ENCODE data around the gene CST1.
"Not testable (repeated sequence)": the region's sequence is repeated elsewhere in the genome, so short reads cannot be mapped to it uniquely, and the experiment has no call there.

CST1 gene, protein sequence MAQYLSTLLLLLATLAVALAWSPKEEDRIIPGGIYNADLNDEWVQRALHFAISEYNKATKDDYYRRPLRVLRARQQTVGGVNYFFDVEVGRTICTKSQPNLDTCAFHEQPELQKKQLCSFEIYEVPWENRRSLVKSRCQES

GRCh38 chr20:23750786-23751185, at the start of gene CST1:
TSS of gene CST1 (minus strand) at chr20:23750935. CDS start at chr20:23750866, 69 bp downstream.
- H3K27me3 ChIP-seq (ENCODE audit: control insufficient read depth in 2 of 2, insufficient read depth in 2 of 2, low read length in 2 of 2); H3K9ac ChIP-seq (ENCODE audit: low read depth in 1 of 2, low read length in 2 of 2); H3K4me3 ChIP-seq (ENCODE audit: low read length in 2 of 2); H3K9me3 ChIP-seq (ENCODE audit: control insufficient read depth in 2 of 2, low read length in 2 of 2); H3K27ac ChIP-seq (ENCODE audit: low read depth in 2 of 2, low read length in 2 of 2); H3K4me1 ChIP-seq (ENCODE audit: control insufficient read depth in 2 of 2, insufficient read depth in 2 of 2, low read length in 2 of 2); H3K36me3 ChIP-seq (ENCODE audit: control insufficient read depth in 2 of 2, insufficient read depth in 2 of 2, low read length in 2 of 2): not testable (repeated sequence)

GRCh38 chr20:23799216-23799847, 48.6 kb upstream of the CST1 start:
- not testable (repeated sequence) for H3K4me1 ChIP-seq (ENCODE audit: control insufficient read depth in 2 of 2, insufficient read depth in 2 of 2, low read length in 2 of 2); H3K4me3 ChIP-seq (ENCODE audit: low read length in 2 of 2); H3K9ac ChIP-seq (ENCODE audit: low read depth in 1 of 2, low read length in 2 of 2); H3K36me3 ChIP-seq (ENCODE audit: control insufficient read depth in 2 of 2, insufficient read depth in 2 of 2, low read length in 2 of 2); H3K27me3 ChIP-seq (ENCODE audit: control insufficient read depth in 2 of 2, insufficient read depth in 2 of 2, low read length in 2 of 2); H3K9me3 ChIP-seq (ENCODE audit: control insufficient read depth in 2 of 2, low read length in 2 of 2); H3K27ac ChIP-seq (ENCODE audit: low read depth in 2 of 2, low read length in 2 of 2)

- no peak overlapping the region for H3K9ac ChIP-seq (ENCODE audit: low read depth in 1 of 2, low read length in 2 of 2)
- no peaks in the 10 kb centered on the region for H3K4me1 ChIP-seq (ENCODE audit: control insufficient read depth in 2 of 2, insufficient read depth in 2 of 2, low read length in 2 of 2)
- H3K27me3 ChIP-seq (ENCODE audit: control insufficient read depth in 2 of 2, insufficient read depth in 2 of 2, low read length in 2 of 2): no peaks in the 10 kb centered on the region
- H3K36me3 ChIP-seq (ENCODE audit: control insufficient read depth in 2 of 2, insufficient read depth in 2 of 2, low read length in 2 of 2): no peaks in the 10 kb centered on the region
- H3K27ac ChIP-seq (ENCODE audit: low read depth in 2 of 2, low read length in 2 of 2): no peak overlapping the region
- H3K9me3 ChIP-seq (ENCODE audit: control insufficient read depth in 2 of 2, low read length in 2 of 2): no peaks in the 10 kb centered on the region
- no peak overlapping the region for H3K4me3 ChIP-seq (ENCODE audit: low read length in 2 of 2)
These were observed 44.8 kb upstream of the CST1 start for GRCh38 chr20:23795526-23795925.

GRCh38 chr20:23794841-23795240, 44.1 kb upstream of the CST1 start:
- no peaks in the 10 kb centered on the region for H3K27me3 ChIP-seq (ENCODE audit: control insufficient read depth in 2 of 2, insufficient read depth in 2 of 2, low read length in 2 of 2)
- H3K4me1 ChIP-seq (ENCODE audit: control insufficient read depth in 2 of 2, insufficient read depth in 2 of 2, low read length in 2 of 2): no peaks in the 10 kb centered on the region
- no peak overlapping the region for H3K9ac ChIP-seq (ENCODE audit: low read depth in 1 of 2, low read length in 2 of 2)
- no peak overlapping the region for H3K27ac ChIP-seq (ENCODE audit: low read depth in 2 of 2, low read length in 2 of 2)
- no peaks in the 10 kb centered on the region for H3K9me3 ChIP-seq (ENCODE audit: control insufficient read depth in 2 of 2, low read length in 2 of 2)
- no peak overlapping the region for H3K4me3 ChIP-seq (ENCODE audit: low read length in 2 of 2)
- H3K36me3 ChIP-seq (ENCODE audit: control insufficient read depth in 2 of 2, insufficient read depth in 2 of 2, low read length in 2 of 2): no peaks in the 10 kb centered on the region

DNA sequence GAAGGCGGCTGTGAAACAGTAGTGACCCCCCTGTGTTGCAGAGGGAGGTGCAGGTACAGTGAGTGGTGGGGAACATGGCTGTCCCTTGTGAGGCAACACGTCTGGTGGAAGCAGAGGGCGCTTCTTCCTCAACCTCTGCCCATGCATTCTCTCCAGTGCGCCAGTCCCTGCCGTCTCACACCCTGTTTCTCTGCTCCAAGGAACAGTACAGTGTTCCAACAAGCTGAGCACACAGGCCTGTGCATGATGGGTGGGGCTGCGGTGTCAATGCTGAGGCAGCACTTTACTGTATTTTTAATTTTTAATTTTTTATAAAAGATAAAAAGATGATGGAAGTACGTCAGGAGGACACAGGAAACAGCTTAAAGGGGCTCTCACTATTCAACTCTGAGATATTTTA, 43.3 kb upstream of the CST1 start:
- Histone ChIP-seq H3K9ac (ENCODE audit: low read depth in 1 of 2, low read length in 2 of 2) (no peak overlapping the region), H3K4me3 (ENCODE audit: low read length in 2 of 2) (no peak overlapping the region), H3K4me1 (ENCODE audit: control insufficient read depth in 2 of 2, insufficient read depth in 2 of 2, low read length in 2 of 2) (no peaks in the 10 kb centered on the region), H3K27me3 (ENCODE audit: control insufficient read depth in 2 of 2, insufficient read depth in 2 of 2, low read length in 2 of 2) (no peaks in the 10 kb centered on the region), H3K9me3 (ENCODE audit: control insufficient read depth in 2 of 2, low read length in 2 of 2) (no peaks in the 10 kb centered on the region), H3K36me3 (ENCODE audit: control insufficient read depth in 2 of 2, insufficient read depth in 2 of 2, low read length in 2 of 2) (no peaks in the 10 kb centered on the region), H3K27ac (ENCODE audit: low read depth in 2 of 2, low read length in 2 of 2) (no peak overlapping the region)

- Histone ChIP-seq H3K9ac (ENCODE audit: low read depth in 1 of 2, low read length in 2 of 2) (no peak overlapping the region), H3K4me1 (ENCODE audit: control insufficient read depth in 2 of 2, insufficient read depth in 2 of 2, low read length in 2 of 2) (no peaks in the 10 kb centered on the region), H3K9me3 (ENCODE audit: control insufficient read depth in 2 of 2, low read length in 2 of 2) (no peaks in the 10 kb centered on the region), H3K4me3 (ENCODE audit: low read length in 2 of 2) (no peak overlapping the region), H3K27me3 (ENCODE audit: control insufficient read depth in 2 of 2, insufficient read depth in 2 of 2, low read length in 2 of 2) (no peaks in the 10 kb centered on the region), H3K36me3 (ENCODE audit: control insufficient read depth in 2 of 2, insufficient read depth in 2 of 2, low read length in 2 of 2) (no peaks in the 10 kb centered on the region), H3K27ac (ENCODE audit: low read depth in 2 of 2, low read length in 2 of 2) (no peak overlapping the region)
These were observed 32.7 kb upstream of the CST1 start for GRCh38 chr20:23783447-23783846.

DNA sequence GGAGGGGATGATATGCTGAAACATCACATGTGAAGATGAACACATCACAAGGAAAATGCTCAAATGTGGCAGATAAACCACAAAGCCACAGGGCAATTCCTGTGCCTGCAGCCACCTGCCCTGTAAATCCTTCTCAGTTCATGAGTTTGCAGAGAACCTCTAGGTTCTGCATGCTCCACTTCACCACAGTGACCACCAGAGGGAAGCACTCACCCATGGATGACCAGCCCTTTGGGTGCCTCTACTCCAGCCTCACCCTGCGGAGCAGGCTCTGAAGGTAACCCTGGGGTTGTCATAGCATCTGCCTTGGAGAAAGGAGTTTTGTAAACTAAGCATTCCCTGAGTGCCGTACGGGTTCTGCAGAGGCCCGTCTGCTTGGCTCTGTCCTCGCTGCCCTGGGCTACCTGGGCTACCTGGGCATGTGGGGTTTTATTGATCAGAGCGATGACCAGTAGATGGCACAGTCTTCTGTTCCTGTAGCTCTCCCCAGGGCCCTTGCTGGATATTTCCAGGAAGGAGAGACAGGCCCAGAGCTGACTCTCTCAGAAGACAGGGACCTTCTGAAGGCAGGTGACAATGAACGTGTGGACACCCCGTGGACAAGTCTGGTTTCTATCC, 31.7 kb upstream of the CST1 start:
- no peaks in the 10 kb centered on the region for H3K36me3 ChIP-seq (ENCODE audit: control insufficient read depth in 2 of 2, insufficient read depth in 2 of 2, low read length in 2 of 2)
- no peak overlapping the region for H3K9ac ChIP-seq (ENCODE audit: low read depth in 1 of 2, low read length in 2 of 2)
- no peak overlapping the region for H3K27ac ChIP-seq (ENCODE audit: low read depth in 2 of 2, low read length in 2 of 2)
- H3K9me3 ChIP-seq (ENCODE audit: control insufficient read depth in 2 of 2, low read length in 2 of 2): no peaks in the 10 kb centered on the region
- no peaks in the 10 kb centered on the region for H3K27me3 ChIP-seq (ENCODE audit: control insufficient read depth in 2 of 2, insufficient read depth in 2 of 2, low read length in 2 of 2)
- H3K4me1 ChIP-seq (ENCODE audit: control insufficient read depth in 2 of 2, insufficient read depth in 2 of 2, low read length in 2 of 2): no peaks in the 10 kb centered on the region
- no peak overlapping the region for H3K4me3 ChIP-seq (ENCODE audit: low read length in 2 of 2)

GRCh38 chr20:23778676-23779075, 27.9 kb upstream of the CST1 start:
- H3K36me3 ChIP-seq (ENCODE audit: control insufficient read depth in 2 of 2, insufficient read depth in 2 of 2, low read length in 2 of 2): not testable (repeated sequence)

DNA sequence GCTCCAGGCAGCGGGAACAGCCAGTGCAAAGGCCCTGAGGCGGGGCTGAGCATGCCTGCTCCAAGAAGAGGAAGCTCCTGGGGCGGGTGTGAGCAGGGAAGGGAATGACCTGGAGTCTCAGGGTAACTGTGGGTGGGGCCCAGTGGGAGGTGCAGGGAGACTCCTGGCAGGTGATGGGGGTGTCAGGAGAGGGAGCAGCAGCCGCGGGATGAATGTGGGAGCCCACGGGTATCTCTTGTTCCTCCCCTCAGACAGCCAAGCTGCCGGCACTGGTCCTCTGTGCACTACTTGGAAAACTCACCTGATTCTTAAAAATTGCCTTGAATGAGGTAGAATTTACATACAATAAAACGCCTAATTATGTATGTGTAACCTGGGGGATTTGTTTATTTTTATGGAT, 26.6 kb upstream of the CST1 start:
- H3K36me3 ChIP-seq (ENCODE audit: control insufficient read depth in 2 of 2, insufficient read depth in 2 of 2, low read length in 2 of 2); H3K9ac ChIP-seq (ENCODE audit: low read depth in 1 of 2, low read length in 2 of 2); H3K9me3 ChIP-seq (ENCODE audit: control insufficient read depth in 2 of 2, low read length in 2 of 2); H3K4me1 ChIP-seq (ENCODE audit: control insufficient read depth in 2 of 2, insufficient read depth in 2 of 2, low read length in 2 of 2); H3K27me3 ChIP-seq (ENCODE audit: control insufficient read depth in 2 of 2, insufficient read depth in 2 of 2, low read length in 2 of 2); H3K4me3 ChIP-seq (ENCODE audit: low read length in 2 of 2); H3K27ac ChIP-seq (ENCODE audit: low read depth in 2 of 2, low read length in 2 of 2): not testable (repeated sequence)

More at GRCh38 chr20:23778676-23779075, 27.9 kb upstream of the CST1 start:
- not testable (repeated sequence) for H3K27me3 ChIP-seq (ENCODE audit: control insufficient read depth in 2 of 2, insufficient read depth in 2 of 2, low read length in 2 of 2); H3K4me1 ChIP-seq (ENCODE audit: control insufficient read depth in 2 of 2, insufficient read depth in 2 of 2, low read length in 2 of 2); H3K9ac ChIP-seq (ENCODE audit: low read depth in 1 of 2, low read length in 2 of 2); H3K9me3 ChIP-seq (ENCODE audit: control insufficient read depth in 2 of 2, low read length in 2 of 2); H3K27ac ChIP-seq (ENCODE audit: low read depth in 2 of 2, low read length in 2 of 2); H3K4me3 ChIP-seq (ENCODE audit: low read length in 2 of 2)

DNA sequence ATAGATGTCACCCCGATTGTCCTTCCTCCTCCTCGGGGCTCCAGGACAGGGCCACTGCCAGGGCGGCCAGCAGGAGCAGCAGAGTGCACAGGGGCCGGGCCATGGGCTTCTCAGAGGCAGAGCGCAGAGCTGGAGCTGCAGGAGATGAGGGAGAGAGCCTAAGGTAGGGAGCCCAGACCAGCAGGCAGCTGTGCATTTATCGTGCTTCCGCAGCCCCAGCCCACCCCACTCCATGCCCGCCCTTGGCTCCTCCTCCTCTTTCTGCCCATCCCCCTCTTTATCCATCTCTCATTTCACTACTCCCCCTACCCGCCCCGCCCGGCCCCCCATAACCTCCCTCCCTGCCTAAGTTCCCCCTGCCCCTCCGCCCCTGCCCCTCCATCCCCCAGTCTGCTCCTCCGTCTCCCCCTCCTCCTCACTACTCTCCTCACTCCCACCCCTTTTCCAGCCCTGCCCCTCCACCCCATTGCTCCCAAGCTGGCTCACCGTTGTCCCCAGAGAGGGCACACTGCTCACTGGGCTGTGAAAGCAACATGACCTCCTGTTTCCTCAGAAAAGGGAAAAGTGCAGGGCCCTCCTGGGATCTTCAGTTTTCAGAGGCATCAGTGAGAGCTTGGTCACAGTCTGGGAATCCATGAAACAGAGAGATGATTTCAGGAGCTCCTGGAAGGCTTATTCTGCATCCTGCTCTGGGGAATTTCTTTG, 25.5 kb upstream of the CST1 start:
- H3K27me3 ChIP-seq (ENCODE audit: control insufficient read depth in 2 of 2, insufficient read depth in 2 of 2, low read length in 2 of 2): no peaks in the 10 kb centered on the region
- H3K4me3 ChIP-seq (ENCODE audit: low read length in 2 of 2): no peak overlapping the region
- H3K9ac ChIP-seq (ENCODE audit: low read depth in 1 of 2, low read length in 2 of 2): no peak overlapping the region
- H3K36me3 ChIP-seq (ENCODE audit: control insufficient read depth in 2 of 2, insufficient read depth in 2 of 2, low read length in 2 of 2): no peaks in the 10 kb centered on the region
- H3K27ac ChIP-seq (ENCODE audit: low read depth in 2 of 2, low read length in 2 of 2): no peak overlapping the region
- H3K4me1 ChIP-seq (ENCODE audit: control insufficient read depth in 2 of 2, insufficient read depth in 2 of 2, low read length in 2 of 2): no peaks in the 10 kb centered on the region
- no peaks in the 10 kb centered on the region for H3K9me3 ChIP-seq (ENCODE audit: control insufficient read depth in 2 of 2, low read length in 2 of 2)
